BJ (cell line): Measurements from ENCODE around the gene ZBTB20. TPM values are rescaled to one million over a fixed set of nuclear protein-coding genes. Genes with fewer than 3 reads are reported as not detected.
"Not testable (repeated sequence)": the region's sequence is repeated elsewhere in the genome, so short reads cannot be mapped to it uniquely, and the experiment has no call there.

Source experiments
- CTCF ChIA-PET: fragments of 350-600 bp; formaldehyde crosslinking; extraction: SDS; loops from one replicate; lab custom pipeline; 2021; ENCODE audit warnings: antibody characterized with exemption, inconsistent platforms; lab: Yijun Ruan, JAX
- POLR2A ChIA-PET: fragments of 300-600 bp; sonication (Branson Sonifier 250); formaldehyde crosslinking; extraction: SDS; loops from one replicate; lab custom pipeline; 2021; ENCODE audit warnings: antibody characterized with exemption; lab: Charles Lee
- DNase-seq: peaks from one replicate; pipeline ENCODE4 v3.0.0-alpha.2; 2011; ENCODE audit warnings: low read depth
- H3K27me3 ChIP-seq: 2 replicates; pipeline ENCODE4 v1.6.0; 2011; ENCODE audit warnings: low read length; ENCODE audit not compliant: control insufficient read depth, insufficient read depth
- H3K36me3 ChIP-seq: 2 replicates; pipeline ENCODE4 v1.5.1; 2011; ENCODE audit warnings: low read length; ENCODE audit not compliant: control insufficient read depth, insufficient read depth
- H3K4me3 ChIP-seq: 2 replicates; pipeline ENCODE4 v1.5.1; 2011; ENCODE audit warnings: low read depth, mild to moderate bottlenecking, control low read depth, low read length
- polyA plus RNA-seq: library from polyadenylated mRNA; depleted of rRNA; stranded (reverse); fragments of >200 nt; gene quantifications from 2 replicates; pipeline ENCODE4 v1.2.3, GENCODE V29; 2011
- TF ChIP-seq, protein P1 (sequence below): IDR thresholded peaks from 2 replicates; pipeline ENCODE4 v1.5.1; 2011; ENCODE audit warnings: low read depth, mild to moderate bottlenecking, control low read depth, inconsistent platforms, low read length, moderate library complexity; ENCODE audit not compliant: insufficient read depth

The ZBTB20 gene
- polyA plus RNA-seq, 1 experiment = 6.0 TPM

DNA sequence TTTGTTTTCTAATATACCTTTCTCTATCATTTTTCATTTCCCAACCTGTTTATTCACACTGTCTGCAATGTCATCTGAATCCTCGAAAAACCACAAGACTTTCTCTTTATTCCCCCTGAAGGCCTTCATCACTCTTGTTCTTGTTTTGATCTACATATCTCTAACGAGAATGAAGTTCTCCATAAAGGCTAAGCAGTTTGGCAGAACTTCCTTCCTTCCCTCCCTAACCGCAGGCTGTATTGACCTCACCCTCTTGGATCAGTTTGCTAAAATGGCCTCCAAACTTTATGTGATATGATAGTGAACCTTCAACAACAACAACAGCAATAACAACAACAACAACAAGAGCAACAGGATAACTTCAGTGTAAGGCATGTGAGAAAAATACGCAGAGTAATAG is 460.5 kb downstream of the ZBTB20 start:
- Histone ChIP-seq H3K27me3 (no peaks in the 10 kb centered on the region), H3K36me3 (no peaks in the 10 kb centered on the region), H3K4me3 (no peak overlapping the region)
- DNase-seq = no peak
- TF ChIP-seq, protein P1, sequence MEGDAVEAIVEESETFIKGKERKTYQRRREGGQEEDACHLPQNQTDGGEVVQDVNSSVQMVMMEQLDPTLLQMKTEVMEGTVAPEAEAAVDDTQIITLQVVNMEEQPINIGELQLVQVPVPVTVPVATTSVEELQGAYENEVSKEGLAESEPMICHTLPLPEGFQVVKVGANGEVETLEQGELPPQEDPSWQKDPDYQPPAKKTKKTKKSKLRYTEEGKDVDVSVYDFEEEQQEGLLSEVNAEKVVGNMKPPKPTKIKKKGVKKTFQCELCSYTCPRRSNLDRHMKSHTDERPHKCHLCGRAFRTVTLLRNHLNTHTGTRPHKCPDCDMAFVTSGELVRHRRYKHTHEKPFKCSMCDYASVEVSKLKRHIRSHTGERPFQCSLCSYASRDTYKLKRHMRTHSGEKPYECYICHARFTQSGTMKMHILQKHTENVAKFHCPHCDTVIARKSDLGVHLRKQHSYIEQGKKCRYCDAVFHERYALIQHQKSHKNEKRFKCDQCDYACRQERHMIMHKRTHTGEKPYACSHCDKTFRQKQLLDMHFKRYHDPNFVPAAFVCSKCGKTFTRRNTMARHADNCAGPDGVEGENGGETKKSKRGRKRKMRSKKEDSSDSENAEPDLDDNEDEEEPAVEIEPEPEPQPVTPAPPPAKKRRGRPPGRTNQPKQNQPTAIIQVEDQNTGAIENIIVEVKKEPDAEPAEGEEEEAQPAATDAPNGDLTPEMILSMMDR = no peak
- POLR2A ChIA-PET = no interaction called here
- CTCF ChIA-PET = interaction anchor here (0.7 to 1.1 kb wide), 2 partner anchors 59 to 877 kb away, joined by 3 read pairs; no protein-coding TSS in a partner anchor

DNA sequence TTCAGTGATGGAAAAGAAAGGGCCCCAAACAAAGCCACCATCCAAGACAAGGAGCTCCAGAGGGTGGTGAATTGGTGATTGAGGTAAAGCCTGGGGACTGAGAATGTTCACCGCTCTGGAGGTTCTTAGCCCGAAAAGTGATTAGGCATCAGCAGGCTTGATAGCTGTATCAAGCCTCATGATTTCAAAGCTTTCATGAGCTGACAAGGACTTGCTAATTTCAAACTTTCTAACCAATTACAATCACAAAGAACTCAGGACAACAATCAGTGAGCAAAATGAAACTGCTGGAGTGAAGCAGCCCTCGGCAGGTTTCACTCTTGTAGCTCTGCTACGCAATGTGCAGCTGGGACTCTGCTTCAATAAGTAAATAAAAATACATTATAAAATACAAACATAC is 461.9 kb downstream of the ZBTB20 start:
- H3K27me3 ChIP-seq = no peaks in the 10 kb centered on the region
- DNase-seq = no peak
- H3K4me3 ChIP-seq = peak overlapping the region; percentile 32
- TF ChIP-seq, protein P1 = no peak
- ChIA-PET POLR2A (interaction anchor here (1.2 kb wide), 1 partner anchor 60 kb away, joined by 3 read pairs; no protein-coding TSS in a partner anchor), CTCF (interaction anchor here (1.3 kb wide), 1 partner anchor 301 kb away, joined by 4 read pairs; no protein-coding TSS in a partner anchor)
- no peaks in the 10 kb centered on the region for H3K36me3 ChIP-seq

- POLR2A ChIA-PET = no interaction called here
- Histone ChIP-seq H3K27me3 (no peaks in the 10 kb centered on the region), H3K36me3 (no peaks in the 10 kb centered on the region), H3K4me3 (no peak overlapping the region)
- TF ChIP-seq, protein P1 = no peak
- no peak for DNase-seq
- CTCF ChIA-PET = no interaction called here
Measured at GRCh38 chr3:114680299-114680698, 466.8 kb downstream of the ZBTB20 start.

DNA sequence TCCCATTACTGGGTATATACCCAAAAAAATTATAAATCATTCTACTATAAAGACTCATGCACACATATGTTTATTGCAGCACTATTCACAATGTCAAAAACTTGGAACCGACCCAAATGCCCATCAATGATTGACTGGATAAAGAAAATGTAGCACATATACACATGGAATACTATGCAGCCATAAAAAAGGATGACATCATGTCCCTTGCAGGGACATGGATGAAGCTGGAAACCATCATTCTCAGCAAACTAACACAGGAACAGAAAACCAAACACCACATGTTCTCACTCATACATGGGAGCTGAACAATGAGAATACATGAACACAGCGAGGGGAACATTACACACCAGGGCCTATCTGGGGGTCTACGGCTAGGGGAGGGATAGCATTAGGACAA is 467.3 kb downstream of the ZBTB20 start:
- DNase-seq, POLR2A ChIA-PET, CTCF ChIA-PET, H3K27me3 ChIP-seq, H3K4me3 ChIP-seq, H3K36me3 ChIP-seq: not testable (repeated sequence)

DNA sequence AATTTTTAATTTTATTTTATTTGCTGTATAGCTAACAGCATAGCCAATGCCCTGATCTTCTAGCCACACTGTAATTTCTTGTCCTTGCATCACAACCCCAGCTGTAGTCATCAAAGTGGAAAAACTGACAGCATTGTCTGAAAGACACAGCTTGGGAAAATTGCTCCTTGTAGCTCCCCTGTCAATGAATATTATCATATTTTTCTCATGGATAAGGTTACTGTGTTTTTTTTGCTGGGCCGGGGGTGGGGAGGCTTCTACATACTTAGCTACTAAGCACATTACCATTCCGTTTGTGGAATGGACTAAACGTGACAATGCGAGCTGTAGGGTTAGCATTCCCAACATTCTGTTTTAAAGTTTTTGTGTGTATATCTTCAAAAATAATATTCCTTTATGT is 472.0 kb downstream of the ZBTB20 start:
- TF ChIP-seq, protein P1 = no peak
- Histone ChIP-seq H3K36me3 (no peaks in the 10 kb centered on the region), H3K27me3 (no peaks in the 10 kb centered on the region), H3K4me3 (no peak overlapping the region)
- ChIA-PET POLR2A (no interaction called here), CTCF (no interaction called here)
- DNase-seq = no peak

DNA sequence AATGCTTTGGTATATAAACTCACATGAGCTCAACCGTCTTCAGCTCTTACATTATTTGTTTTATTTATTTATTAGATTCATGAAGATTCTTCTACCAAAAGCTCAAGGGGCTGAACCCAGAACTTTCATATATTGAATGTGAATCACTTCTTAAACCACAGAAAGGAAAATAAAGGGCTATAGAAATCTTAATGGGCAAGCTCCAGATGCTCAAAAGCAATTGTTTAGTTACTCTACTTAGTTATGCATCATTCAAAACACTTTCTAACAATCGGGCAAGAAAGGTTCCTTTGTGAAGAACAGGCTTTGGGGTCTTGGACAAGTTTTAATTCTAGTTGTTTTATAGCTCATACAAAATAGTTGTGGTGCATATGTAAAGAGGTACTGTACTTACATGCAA is 473.1 kb downstream of the ZBTB20 start:
- ChIA-PET POLR2A (no interaction called here), CTCF (no interaction called here)
- no peaks in the 10 kb centered on the region for H3K27me3 ChIP-seq
- TF ChIP-seq, protein P1 = no peak
- no peak overlapping the region for H3K4me3 ChIP-seq
- no peaks in the 10 kb centered on the region for H3K36me3 ChIP-seq
- DNase-seq = no peak
